Skeletal muscle cell (primary cell): Measurements from ENCODE around the gene MYL12B.
A peak's percentile ranks its signal among the peaks of the same experiment; 100 is the strongest.
"Not testable (repeated sequence)": the region's sequence is repeated elsewhere in the genome, so short reads cannot be mapped to it uniquely, and the experiment has no call there.

ENCODE experiments used
- DNase-seq: peaks from one replicate; pipeline ENCODE4 v3.0.0-alpha.2; 2010; ENCODE audit warnings: low read depth
- H3K4me3 ChIP-seq: 2 replicates; pipeline ENCODE4 v1.5.1; 2011; ENCODE audit warnings: low read depth, mild to moderate bottlenecking, control low read depth, low read length, moderate library complexity

Gene MYL12B

DNA sequence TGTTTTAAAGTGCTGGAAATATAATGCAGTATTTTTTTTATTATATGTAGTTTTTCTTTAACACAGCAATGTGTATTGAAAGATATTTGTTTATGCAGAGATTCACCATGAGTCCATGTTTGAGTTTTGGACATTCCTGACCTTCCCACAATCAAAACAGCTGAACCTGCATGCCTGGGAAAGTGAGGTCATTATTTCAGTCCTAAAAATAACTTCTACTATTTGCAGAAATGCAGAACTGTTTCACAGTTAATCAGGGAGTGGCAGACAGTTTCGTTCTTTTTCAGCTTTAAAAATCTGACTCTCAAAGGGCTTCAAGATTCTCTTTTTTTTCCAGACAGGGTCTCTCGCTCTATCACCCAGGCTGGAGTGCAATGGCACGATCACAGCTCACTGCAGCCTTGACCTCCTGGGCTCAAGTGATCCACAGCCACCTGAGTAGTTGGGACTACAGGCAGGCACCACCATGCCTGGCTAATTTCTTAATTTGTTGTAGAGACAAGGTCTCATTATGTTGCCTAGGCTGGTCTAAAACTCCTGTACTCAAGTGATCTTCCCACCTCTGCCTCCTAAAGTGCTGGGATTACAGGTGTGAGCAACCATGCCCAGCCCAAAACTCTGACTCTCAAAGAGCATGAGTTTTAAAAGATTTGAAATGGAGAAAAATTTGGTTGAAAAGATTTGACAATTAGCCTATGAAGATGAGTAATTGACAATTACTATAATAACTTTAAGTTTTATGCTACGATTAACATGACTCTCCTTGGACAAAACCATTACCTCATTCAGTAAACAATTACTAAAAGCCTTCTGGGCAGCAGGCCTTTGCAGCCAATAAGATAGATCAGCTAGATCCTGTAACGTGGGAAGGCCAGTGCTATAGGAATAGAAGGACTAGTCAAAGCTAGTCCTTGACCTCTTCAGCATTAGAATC, 5.0 kb upstream of the MYL12B start:
- DNase-seq: no peak
- H3K4me3 ChIP-seq: no peak overlapping the region

DNA sequence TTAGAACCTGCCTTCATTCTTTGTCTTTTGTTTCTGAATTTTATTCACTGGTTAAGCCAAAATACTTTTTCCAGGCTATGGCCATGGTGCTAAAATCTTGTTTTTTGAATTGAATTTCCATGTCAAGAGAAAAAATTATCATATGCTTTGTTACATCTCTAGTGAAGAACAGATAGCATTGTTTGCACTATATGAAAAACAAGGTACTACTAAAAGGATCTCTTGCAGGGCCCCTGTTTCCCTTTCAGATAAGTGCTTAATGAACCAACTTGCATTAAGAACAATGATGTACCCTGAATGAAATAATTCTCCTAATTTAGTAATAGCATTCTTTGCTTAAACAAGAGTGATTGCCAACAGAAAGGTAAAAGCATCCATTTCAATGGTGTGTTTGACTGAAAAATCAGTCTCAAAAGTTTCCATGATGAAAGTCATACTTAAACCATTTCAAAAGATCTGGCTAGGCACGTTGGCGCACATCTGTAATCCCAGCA, 4.3 kb upstream of the MYL12B start:
- H3K4me3 ChIP-seq: no peak overlapping the region
- no peak for DNase-seq

DNA sequence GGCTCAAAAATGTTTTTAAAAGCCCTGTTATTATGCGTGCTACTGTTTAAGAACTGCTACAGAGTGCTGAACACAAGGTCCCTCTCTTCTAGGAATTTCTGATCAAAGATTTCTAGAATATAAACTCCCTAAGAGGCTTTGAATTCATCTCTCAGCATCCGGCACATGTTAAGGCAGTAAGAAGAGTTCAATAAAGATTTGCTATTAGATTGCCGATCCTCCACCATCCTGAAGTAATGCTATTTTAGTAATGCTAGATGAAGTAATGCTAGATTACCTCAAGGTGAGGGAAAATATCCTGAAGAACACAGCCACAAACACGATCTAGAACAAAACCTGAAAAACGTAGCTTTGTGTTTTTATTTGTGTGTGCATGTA, 949 bp upstream of the MYL12B start:
- peak overlapping the region; percentile 87 for H3K4me3 ChIP-seq
- DNase-seq: no peak

DNA sequence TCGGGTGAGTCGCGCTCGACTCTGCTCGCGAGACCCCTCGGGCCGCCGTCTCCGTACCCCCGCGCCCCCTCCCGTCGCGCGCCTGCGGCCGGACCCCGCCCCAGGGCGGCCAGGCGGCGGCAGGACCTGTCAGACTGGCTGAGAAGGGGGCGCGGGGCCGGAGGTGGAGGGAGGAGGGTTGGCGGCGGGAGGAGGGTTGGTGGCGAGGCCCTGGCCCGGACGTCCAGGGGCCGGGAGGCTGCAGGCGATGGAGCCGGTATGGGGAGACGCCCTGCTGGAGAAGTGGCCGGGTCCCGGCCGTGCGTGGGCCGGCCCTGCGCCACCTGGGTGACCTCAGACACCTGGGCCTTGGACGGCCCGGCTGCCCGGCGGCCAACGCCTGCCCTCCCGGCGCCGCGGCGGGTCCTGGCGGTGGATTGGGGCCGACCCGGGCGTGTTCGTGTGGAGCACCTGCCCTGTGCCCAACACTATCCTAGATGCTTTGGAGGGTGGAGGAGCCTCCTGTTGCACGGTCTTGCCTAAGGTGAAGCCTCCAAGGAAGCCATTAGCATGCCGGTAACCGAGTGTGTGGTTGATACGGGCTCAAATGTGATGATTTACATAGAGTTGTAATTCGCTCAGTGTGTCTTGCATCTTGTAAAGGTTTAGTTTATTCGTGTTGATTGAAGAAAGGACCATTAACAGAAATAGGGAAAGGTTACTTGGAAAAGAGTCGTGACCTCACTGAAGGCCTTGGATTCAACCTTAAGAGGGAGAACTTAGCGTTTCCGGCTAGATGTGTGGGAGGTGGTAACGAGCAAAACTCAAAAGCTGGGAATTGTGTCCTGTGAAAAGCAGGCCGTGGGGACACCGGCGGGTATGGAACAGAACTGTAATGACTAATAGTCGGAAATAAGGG, 550 bp downstream of the MYL12B start:
- peak overlapping the region; percentile 87 for H3K4me3 ChIP-seq
- no peak for DNase-seq

DNA sequence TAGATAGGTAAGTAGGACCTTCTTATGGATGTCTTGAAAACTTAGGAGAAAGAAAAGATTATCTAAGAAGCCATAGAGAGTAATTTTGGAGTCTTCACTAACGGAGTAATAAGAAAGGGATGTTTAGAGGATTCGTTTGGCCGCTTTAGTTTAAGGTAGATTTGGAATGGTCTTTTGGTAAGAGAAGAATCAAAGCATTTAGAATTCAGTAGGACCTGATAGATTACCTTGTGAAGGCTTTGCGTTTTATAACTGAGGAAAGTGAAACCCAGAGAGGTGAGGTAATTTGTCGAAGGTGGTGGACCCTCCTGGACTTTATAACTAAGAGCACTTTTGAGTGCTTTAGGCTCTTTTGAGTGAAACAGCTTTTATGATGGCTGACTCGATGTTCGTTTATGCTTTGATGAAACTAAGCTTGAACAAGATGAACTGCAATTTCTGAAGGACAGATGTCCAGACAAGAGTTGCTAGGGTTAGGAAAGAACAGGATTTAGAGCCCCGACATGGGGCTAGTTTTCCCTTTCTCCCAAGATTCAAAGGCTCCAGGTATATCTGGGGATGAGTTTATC, 1.3 kb downstream of the MYL12B start:
- DNase-seq: no peak
- peak overlapping the region; percentile 87 for H3K4me3 ChIP-seq

DNA sequence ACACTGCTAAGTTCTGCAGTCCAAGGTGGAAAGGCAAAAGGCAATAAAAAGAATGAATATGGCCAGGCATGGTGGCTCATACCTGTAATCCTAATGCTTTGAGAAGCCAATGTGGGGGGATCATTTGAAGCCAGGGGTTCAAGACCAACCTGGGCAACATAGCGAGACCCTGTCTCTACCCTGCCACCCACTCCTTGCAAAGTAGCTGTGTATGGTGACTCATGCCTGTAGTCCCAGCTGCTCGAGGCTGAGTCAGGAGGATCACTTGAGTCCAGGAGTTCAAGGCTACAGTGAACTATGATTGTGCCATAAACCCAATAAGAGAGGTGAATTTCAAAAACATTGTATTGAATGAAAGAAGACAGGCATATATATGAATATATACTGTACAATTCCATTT, 2.4 kb downstream of the MYL12B start:
- DNase-seq: no peak
- no peak overlapping the region for H3K4me3 ChIP-seq

DNA sequence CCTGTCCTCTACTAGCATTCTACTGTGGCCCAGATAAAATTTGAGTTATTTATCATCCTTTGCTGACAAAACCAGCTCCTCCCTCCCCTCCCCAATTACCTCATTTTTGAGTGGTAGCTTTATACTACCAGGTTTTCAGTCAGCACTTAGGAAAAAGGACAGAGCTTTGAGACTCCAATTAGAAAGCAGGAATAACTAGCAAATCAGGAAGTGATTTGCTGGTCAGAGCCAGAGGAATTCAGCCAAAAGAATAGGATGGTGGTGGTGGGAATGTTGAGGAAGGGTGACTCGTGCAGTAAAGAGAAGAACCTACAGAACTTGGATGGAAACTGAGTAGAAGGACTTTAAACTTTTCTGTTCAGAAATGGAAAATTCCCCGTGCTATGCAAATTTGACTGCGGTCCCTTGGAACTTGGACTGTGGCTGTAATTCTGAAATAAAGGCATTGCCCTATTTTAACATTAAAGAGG, 3.7 kb downstream of the MYL12B start:
- H3K4me3 ChIP-seq: no peak overlapping the region
- no peak for DNase-seq

DNA sequence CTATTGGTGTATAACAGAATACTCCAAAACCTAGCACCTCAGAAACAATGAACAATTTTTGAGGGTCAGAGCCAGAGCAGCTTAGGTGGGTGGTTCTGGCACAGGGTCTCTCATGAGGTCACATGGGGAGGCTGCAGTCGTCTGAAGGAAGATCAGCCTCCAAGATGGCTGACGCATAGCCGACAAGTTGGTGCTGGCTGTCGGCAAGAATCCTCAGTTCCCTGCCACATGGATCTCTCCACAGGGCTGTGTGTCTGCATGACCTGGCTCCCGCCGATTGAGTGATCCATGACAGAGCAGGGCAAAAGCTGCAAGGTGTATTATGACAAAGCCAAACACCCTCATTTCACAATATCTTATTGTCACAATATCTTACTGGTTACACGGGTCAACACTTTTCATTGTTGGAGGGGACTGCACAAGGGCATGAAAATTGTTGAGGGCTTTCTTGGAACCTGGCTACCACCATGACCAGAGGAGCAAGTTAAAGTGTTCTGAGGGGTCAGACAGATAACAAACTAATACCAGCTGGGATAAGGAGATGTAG, 4.2 kb downstream of the MYL12B start:
- no peak overlapping the region for H3K4me3 ChIP-seq
- DNase-seq: no peak

DNA sequence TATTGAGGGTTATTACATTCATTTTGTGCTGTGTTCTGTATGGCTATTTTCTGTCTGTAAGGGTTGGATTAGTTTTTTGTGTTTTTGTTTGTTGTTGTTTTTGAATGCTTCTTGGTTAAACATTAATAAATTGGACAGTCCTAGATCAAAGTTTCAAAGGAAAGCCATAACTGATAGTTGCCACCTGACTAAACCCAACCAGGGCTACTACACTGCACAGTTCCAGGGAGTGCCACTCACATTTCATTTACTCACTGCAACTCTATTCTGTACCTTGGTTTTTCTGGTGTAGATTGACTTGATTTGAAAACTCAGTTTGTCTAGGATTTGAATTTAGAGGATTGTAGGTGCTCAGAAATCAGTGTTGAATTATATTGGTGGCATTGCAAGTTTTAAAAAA, 6.4 kb downstream of the MYL12B start:
- no peak for DNase-seq
- no peak overlapping the region for H3K4me3 ChIP-seq

DNA sequence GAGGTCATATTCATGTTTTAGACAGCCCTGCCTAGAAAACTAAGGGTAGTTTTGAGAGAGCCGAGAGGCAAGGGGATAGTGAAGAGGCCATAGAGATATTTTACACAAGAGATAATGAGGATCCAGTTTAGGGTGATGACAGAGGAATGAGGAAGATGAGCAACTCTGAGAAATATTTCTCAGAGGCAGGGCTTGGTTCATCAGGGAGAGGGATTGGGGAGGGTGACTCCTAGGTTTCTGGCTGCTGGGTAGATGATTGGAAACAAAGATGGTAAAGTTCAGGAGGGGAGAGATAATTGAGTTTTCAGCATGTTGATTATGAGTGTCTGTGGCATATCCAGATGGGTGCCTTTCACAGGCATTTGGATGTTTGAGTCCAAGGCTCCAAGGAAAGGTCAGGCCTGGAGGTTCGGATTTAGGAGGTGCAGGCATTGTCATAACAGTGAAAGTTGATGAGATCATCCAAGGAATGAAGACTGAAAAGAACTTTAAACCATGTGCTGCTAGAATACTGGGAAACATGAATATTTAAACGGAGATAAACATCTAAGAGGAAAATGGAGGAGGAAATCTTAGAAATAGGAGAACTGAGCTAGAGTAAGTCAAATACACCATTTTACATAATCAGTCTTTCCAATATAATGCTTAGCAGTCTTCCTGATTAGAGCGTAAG, 7.4 kb downstream of the MYL12B start:
- no peak for DNase-seq

DNA sequence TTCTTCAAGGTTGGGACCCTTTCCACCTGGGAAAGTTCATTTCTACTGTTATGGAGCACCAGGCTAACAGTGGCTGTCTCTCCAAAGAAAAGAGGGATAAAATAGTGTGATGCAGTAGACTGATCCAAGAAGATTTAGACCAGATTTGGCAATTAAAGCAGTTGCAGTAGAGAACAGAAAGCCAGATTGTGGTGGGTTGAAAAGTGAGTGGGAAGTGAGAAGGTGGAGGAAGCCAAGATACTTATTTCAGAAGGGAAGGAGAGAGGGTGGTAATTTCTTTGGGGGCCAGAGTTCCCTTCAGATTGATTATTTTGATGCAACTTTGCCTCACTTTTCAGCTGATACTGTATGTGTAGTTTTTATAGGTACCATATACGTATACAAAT, 8.0 kb downstream of the MYL12B start:
- H3K4me3 ChIP-seq: no peak overlapping the region
- DNase-seq: no peak

More for the DNA sequence above, 7.4 kb downstream of the MYL12B start:
- H3K4me3 ChIP-seq: no peak overlapping the region

DNA sequence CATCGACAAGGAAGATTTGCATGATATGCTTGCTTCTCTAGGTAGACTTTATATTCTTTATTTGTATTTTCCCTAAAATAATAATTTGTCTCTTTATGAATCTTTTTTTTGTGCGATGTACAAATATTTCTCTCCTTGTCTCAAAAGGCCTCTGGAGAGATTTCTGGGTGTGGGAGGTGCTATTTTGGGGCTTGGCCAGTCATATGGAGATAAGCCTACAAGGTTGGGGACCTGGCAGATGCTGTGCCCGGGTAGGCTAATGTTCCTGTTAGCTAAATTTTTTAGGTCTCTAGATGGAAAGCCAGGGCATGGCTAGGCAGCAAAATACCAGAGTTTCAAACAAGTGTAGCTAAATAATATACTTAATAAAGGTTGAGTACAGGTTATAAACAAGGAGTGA, 11.1 kb downstream of the MYL12B start:
- DNase-seq: no peak
- no peak overlapping the region for H3K4me3 ChIP-seq

DNA sequence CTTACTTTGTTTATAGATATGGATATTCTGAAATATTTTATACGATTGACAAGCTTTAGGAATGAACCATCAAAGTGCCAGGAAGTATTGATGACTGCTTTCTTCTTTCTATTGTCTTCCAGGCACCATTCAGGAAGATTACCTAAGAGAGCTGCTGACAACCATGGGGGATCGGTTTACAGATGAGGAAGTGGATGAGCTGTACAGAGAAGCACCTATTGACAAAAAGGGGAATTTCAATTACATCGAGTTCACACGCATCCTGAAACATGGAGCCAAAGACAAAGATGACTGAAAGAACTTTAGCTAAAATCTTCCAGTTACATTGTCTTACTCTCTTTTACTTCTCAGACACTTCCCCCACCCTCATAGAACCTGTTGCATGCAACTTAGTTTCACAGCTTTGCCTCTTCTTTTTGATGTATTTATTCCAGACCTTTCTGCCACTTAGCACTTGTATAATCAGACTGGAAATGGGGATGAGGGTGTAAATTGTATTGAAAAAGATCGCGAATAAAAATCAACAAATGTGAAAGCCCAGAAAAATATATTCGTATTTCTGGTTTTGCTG, 15.8 kb downstream of the MYL12B start:
- not testable (repeated sequence) for H3K4me3 ChIP-seq, DNase-seq

DNA sequence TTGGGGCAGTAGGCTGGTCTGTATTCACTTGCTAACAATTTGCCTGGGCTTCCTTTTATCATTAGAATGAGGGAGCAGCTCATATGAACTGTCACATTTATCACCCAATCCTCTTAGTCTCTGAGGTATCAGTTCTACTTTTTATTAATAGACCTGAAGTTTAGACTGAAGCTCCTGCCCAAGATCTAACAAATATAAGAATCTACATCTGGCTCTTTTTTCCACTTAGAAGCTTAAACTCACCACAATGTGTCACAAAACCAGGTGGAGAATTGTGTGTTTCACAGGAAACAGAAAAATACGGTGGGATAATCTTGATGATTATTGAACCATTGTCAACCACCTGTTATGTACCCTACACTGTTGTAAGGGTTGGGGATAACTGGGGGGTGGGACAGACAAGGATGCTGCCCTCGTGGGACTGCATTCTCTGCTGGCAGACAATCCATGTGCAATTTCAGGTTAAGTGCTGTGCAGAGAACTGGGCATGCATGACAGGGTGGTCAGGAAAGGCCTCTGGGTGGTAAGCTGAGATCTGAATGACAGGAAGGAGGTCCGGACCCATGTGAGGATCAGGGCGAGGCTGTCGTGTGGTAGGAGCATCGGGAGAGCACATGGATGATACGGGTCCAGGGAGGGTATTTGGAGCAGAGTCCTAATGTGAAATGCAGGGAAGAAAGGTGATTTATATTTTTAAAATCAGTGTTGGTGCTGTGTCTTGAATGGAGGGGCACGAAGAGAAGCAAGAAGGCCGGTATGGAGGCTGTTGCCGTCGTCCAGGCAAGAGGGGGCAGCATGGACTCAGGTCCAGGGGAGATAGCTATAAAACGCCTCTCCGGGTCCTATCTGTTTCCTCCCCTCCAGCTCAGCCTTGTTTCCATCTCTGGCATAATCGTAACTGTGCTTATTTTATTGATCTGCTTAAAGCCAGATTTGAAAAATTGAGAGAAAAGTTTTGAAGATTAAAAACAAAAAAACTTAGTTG, 17.6 kb downstream of the MYL12B start:
- no peak overlapping the region for H3K4me3 ChIP-seq
- no peak for DNase-seq

DNA sequence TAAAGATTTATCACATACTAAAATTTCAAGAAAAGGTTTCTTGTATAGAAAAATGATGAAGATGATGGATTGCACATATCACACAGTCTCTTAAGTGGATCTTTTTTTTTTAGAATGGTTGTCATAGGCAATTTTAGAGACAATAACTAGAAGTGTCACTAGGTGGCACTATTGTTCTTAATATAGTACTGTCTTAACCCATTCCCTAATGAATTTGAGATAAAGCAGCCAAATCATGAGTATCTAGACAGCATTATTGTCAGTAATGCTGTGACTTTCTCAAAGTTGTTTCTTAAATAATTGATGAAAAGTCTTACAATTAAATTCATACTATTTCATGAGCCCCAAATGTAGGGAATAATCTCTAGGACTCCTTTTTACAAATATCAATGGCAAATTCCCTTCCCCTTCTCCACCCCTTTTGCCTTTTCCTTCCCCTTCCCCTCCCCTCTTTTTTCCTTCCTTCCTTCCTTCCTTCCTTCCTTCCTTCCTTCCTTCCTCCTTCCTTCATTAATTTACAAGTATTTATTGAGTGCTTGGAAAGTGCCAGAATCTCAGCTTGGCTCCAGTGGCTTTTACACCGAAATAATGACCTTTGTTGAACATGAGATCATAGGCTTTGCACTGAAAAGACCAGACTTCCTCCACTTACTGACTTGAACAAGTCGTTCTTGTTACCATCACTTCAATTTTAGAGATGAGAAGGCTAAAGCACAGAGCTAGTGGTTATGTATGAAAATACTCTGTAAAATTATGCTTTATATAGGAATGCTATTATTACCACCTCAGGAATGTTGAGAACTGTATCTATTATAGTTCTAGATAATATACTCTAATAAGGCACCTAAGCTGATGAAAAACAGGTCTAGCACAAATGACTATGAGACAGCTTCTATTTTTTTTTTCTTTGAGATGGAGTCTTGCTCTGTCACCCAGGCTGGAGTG, 19.8 kb downstream of the MYL12B start:
- no peak overlapping the region for H3K4me3 ChIP-seq
- DNase-seq: no peak

DNA sequence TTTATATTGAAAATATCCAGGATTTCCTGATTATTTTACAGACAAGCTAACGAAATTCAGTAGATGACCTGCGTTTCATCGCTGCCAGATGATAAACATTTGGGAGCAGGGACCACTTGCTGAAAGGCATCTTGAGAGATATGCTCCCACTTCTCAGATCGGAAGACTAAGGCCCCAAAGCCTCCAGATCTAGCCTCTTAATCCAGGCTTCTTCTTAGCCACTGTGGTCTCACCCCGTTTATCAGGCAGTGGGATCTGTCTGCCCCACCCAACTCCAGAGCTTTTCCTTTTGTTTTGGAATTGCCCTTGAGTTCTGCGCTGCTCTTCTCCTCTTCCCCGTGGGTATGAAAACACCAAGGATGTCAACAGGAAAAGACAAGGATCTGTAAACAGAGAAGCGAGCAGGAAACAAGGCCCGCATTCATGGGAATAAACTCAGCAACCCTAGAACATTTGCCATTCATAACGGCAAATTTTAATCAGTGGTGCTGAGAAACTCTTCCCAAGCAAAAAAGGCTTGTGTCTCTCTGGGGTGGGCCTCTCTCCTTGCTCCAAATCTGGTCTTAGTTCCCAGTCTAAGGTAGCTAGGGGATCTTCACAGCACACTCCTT, 21.4 kb downstream of the MYL12B start:
- DNase-seq: no peak
- no peak overlapping the region for H3K4me3 ChIP-seq
